Testis (tissue), 2 donors: Measurements from ENCODE around the gene AMBP.

Experiments used
- CTCF ChIP-seq, 3 experiments: fragments of 450-650 bp in 2 of 3; fragments of 200-600 bp in 1 of 3; sonication (generic) in 1 of 3; IDR thresholded peaks; one replicate each; pipeline ENCODE4 v1.5.1; 2016 to 2019; ENCODE audit warnings: antibody characterized with exemption in 3 of 3, mild to moderate bottlenecking in 2 of 3, moderate library complexity in 1 of 3
- POLR2A ChIP-seq: fragments of 450-650 bp; IDR thresholded peaks from one replicate; pipeline ENCODE4 v1.6.1; 2017; ENCODE audit warnings: antibody characterized with exemption, mild to moderate bottlenecking, moderate library complexity

- TF ChIP-seq POLR2A (no peak), CTCF (IDR thresholded peaks at IDR 0.05) (no peak)
These were observed 27.5 kb downstream of the AMBP start for GRCh38 chr9:114050646-114051045.
